GM19035 (cell line): ENCODE data around the gene C14orf93.

ENCODE experiments used
- ATAC-seq: cut with Tn5 transposase; IDR thresholded peaks from one replicate; pipeline ENCODE4 v1.9.1; 2021; ENCODE audit not compliant: unreplicated experiment

C14orf93 gene, protein sequence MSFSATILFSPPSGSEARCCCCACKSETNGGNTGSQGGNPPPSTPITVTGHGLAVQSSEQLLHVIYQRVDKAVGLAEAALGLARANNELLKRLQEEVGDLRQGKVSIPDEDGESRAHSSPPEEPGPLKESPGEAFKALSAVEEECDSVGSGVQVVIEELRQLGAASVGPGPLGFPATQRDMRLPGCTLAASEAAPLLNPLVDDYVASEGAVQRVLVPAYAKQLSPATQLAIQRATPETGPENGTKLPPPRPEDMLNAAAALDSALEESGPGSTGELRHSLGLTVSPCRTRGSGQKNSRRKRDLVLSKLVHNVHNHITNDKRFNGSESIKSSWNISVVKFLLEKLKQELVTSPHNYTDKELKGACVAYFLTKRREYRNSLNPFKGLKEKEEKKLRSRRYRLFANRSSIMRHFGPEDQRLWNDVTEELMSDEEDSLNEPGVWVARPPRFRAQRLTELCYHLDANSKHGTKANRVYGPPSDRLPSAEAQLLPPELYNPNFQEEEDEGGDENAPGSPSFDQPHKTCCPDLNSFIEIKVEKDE

DNA sequence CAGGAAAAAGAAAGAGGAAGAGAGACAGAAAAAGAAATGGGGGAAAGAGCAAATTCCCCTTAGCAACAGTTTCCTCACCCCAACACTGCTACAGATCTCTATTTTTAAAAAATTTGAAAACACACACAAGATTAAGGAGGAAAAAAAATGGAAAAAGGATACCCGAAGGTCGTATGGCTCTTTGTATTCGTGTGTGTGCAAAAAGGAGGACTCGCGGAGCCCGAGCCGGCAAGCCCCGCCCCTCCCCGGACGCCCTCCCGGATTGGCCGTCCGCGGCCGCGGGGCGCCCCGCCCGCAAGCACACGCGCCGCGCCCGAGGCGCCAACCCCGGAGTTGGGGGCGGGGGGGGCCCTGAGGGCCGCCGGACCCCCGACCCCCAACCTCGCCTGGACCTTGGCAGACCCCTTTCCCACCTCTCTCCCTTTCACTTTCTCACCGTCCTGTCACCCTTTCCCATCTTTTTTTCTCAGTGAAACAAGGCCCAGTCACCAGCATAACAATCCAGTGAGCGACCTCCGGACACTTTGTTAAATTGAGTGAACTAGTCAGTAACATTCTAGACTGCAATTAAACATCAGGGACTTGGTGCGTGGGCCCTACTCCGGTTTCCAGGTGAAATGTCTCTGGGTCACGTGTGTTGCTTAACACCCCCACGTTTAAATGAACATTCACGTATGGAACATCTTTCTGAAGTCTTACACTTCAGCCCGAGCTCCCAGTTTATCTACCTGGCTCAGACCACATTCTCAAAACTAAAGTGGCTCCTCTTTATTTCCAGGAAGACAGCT is at the start of gene C14orf93:
Gene C14orf93, minus strand, starts transcription at position 205 of the 788 bp plus-strand sequence. CDS start 11,120 bp downstream, outside the sequence.
- no peak for ATAC-seq

DNA sequence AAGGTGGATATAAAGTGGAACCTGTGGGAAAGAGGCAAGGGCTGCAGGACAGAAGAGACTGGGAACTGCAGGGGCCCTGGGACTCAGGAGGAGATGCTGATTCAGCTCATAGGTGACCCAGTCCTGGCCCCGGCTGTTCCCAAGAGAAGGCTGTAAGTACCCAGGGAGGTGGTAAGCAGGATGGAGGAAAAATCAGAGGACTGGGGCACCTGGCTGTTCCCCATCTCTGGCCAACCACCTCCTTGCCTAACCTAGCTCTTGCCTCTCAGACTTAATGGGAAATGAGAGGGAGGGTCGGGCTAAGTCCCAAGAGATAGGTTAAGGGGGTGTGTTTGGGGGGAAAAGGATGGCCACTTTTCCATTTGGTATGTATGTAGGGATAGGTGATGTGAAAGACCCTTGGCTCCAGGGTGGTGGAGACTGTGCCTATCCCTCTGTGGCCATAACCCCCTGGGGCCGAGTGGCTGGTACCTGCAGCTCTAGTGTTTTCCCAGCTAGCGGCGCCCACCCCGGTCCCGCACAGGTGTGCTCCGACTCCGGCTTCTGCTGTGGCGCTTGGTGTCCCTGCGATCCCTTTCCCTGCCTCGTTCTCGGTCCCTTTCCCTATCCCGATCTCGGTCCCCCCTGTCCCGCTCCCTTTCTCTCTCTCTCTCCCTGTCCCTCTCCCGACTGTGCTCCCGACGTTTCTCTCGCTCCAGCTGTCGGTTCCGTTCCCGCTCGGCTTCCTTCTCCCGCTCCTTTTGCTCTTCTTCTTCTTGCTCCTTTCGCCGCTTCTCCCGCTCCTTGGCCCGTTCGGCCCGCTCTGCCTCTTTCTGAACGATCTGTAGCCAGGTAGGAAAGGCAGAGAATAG is 48.9 kb upstream of the C14orf93 start:
- ATAC-seq = no peak

DNA sequence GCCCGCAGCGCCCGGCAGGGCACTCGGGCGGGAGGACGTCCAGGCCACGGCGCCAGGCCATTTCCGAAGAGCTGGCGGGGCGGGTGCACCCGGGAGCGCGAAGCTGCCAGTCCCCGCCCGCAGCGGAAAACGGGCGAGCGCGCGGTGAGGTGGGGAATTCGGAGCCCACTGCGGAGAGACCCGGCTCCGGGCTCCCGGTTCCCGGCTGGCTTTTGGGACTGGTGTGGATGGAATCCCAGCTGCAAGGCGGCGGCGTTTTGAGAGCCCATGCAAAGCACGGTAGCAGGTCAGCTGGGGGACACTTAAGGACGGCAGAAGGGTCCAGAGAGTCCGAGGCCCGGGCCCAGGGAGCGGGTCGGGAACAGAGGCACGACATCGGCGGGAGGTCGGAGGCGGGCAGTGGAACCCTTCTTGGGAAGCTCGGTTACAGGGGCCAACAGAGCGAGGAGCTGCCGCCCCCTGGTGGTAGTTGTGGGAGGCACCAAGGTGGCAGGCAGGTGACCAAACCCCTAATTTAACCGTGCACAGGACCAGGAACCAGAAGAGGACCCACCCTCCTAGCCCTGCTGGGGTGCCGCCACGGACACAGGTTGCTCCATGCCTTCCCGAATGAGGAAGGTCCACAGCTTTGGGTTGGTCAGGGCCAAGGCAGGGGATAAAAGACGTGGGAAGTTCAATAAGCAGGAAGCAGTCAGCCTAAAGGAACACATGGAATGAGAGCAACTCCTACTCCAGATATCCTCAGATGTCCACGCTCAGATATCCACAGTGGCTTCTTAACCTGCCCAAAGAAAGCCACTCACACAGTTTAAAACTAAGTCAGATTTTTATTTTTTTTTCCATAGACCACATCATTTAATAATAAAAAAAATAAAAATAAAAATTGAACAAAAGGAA is 48.1 kb upstream of the C14orf93 start:
- ATAC-seq = peak; percentile 72

DNA sequence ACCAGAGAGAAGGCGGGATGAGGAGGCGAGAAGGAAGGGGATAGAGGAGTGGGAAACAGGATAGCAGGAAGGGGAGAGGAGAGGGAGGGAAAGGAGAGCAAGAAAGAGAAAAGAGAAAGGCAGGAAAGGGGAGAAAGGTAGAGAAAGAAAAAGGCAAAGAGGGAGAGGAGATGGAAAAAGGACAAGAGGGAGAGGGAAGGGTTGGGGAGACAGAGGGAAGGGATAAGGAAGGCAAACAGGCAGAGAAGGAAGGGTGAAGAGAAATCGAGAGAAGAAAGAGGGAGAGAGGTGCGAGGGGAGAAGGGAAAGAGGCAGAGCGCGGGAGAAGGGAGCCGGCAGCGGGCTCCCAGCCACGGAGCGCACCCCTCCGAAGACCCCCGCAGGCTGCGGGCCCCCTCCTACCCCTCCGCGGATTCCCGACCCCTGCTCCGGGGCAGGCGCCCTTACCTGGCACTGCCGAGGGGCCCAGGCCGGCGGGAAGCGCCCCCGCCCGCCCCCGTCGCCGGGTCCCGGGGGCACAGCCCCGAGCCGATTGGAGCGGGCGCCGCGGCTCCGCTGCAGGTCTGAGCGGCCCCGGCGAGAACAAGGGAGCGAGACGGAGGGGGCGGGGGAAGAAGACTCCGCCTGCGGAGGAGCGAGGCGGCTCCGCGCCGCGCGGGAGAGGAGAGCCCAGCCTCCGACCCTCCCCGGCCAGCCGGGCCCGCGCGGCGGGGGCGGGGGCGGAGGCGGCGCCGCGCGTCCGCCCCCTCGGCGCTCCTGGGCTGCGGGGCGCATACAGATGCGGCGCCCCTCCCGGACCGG is 47.2 kb upstream of the C14orf93 start, which contains the start of gene CDH24:
Gene CDH24, minus strand, starts transcription at position 565 of the 801 bp plus-strand sequence. CDS start 1,787 bp downstream, outside the sequence.
- ATAC-seq = peak; percentile 48

DNA sequence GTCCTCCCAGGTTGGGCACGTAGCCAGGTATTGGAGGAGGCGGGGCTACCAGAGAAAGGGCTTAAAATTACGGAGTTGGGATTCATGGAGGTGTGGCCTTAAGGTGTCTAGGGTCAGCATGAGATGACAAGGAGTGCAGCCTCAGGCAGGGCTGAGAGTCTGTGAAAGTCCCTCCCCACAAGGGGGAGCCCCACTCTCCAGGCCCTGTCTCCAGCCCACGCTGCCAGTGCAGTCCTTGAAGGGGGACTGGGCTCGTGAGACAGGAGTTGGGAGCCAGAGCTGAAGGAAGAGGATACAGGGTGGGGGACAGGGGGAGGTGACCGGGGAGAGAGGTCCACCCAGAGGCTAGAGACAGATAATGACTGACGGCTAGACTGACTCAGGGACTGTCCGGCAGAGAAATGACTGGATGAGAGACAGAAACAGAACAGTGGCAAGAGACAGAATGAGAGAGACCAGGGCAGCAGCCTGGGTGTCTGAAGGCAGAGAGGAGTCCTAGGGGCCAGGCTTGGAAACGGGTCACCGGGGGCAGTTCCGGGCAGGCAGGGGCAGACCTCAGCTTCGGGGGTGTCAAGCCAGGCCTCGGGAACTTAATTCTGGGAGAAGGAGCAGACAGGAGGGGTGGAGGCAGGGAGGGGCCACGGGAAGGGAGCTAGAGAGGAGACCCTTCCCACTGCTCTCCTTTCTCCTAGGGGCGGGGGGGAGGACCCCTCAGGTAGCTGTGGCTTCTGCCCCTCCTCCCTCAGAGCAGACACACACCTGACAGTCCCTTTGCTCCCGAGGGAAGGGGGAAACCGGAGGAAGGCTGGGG is 46.4 kb upstream of the C14orf93 start:
- peak; percentile 60 for ATAC-seq

DNA sequence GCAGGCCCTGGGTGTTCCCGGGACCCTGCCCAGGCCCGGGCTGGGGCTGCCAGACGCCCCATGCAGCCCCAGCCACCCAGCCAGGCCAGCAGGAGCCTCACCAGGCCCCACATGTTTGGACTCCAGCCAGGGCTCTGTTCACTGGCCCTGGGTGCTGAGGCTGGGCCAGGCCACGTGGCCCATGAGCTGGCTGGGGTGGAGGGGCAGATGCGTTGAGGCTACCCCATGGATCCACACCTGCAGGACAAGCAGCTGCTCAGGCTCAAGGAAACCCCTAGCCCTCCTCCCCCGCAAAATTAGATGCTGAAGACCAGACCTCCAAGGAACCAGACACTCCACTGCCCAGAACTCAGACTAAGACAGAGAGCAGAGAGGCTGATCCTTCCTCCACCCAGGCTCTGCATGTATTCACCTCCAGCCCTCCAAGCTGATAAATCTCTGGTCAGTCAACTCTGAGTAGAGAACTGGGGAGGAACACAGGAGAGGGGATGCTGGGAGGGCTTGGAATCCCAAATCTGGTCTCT is 45.7 kb upstream of the C14orf93 start:
- no peak for ATAC-seq

DNA sequence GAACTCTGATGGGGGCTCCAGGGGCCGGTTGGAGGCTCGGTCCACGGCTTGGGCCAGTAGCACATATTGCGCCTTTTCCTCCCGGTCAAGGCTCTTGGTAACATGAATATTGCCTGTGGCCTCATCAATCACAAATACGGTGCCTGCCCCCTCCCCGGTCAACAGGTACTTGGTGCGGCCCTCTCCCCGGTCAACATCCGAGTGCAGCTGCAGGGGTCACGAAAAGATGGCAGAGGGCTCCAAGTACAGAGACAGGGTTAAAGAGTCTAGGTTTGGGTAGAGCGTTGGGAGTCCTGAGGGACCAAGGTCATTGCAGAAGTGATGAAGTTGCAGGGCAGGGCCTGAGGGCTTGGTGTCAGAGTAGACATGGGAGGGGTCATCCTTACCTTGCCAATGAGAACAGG is 45.2 kb upstream of the C14orf93 start:
- ATAC-seq = no peak

DNA sequence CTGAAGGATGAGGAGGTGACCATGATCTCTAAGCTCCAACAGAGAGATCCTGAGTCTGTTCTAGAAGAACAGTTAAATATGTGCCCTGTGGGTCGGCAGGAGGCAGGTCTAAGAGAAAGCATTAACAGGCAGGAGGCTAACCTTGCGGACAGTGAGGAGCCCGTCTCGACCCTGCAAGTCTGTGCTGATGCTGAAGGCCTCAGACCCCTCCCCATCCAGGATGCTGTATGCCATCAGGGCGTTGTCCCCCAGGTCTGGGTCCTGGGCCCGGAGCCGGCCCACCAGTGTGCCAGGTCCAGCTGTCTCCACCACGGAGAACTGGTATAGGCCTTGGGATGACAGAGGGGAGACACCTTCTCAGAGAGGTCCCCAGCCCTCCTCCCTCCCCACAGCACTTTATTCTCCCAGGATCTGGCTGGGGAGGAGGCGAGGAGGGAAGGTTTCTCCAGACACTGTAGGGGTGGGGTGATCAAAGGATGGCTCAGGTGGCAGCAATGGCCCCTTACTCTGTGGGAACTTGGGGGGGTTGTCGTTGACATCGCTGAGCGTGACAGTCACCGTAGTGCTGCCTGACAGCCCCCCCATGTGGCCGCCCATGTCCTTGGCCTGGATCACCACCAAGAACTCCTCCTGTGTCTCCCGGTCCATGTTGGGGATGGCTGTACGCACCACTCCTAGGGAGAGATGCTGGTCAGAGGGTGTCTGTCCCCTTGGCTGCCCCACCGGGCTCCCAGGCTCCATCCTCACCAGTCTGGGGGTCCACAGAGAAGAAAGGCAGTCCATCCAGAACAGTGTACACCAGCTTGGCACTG is 44.3 kb upstream of the C14orf93 start:
- no peak for ATAC-seq

DNA sequence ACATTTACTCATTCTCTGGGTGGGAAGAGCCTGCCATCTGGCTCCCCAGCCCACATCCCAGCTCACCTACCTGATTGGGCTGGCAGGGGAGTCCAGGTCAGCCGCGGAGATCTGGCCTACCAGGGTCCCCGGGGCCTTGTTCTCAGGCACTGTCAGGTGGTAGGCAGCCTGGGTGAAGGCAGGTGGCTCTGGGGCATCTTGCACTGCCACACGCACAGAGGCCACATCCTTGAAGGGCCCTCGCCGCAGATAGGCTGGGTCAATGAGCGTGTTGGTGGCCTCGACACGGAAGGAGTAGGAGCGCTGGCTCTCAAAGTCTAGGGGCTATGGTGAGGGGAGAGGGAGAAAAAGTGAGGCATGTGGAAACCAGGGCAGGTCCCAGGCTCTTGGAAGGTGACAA is 43.5 kb upstream of the C14orf93 start:
- no peak for ATAC-seq

DNA sequence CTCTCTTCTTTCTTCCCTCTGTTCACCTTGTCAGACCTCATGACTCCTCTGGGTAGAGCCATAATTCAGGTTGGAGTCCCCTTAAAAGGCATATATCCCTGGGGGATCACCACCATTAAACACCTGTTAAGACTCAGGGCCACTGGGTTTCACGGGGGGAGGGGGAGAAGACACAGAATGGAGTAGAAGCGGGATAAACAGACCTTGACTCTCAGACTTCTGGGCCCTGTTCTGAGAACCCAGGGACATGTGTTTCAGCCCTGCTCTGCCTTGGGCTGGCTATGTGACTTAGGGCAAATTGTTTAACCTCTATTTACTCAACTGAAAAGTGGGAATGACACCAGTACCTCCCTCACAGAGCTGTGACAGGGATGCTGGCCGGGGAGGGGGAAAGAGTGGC is 42.7 kb upstream of the C14orf93 start:
- ATAC-seq = no peak

DNA sequence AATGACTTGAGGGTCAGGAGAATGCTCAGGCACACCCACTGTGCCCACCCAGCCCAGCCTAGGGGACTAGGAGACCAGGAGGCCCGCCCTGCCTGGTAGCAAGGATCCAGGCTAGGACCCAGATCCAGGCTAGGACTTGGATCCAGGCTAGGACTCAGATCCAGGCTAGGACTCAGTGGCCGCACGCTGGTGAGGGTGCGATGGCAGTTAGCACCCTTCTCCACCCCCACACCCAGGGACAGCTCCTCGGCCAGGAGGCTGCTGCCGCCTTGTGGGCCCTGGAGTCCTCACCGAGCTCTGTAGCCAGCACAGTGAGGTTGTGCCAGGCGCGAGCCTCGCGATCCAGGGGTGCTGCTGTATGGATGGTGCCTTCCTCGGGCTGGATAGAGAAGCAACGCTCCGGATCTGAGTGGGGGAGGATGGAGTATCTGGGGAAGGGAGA is 42.3 kb upstream of the C14orf93 start:
- no peak for ATAC-seq

DNA sequence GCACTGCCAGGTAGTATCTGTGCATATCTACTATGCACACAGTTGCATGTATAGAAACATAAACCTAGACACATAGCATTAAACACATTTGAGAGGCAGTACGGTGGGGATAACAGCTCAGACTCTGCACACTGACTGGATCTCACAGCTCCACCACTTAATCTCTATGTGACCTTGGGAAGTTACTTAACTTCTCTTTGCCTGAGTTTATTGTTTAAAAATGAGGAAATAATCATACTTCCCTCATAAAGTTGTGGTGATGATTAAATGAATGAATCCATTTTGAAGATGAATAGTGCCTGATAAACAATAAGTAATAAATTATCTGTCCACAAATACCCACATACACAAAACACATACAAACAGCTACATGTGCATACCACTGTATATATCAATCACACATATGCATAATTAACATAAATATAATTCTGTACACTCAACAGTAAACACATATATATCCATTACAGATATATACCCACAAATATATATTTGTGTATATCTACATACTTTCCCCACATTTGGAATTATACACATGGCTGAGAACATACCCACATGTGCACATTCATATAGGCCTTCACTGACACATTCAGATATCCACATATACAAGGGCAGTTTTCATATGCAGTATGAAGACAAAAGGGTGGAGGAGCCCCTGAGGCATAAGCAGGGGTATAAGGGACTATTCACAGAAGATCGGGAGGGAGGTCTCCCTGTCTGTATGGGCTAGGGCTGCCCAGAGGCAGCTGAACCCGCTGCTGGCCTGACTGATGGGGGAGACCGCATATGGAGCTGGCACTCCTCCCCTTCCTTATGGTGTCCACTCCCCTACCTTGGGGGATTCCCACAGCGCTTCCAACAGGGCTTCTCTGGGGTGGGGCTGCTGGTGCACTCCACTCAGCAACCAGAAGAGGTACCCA is 41.5 kb upstream of the C14orf93 start:
- no peak for ATAC-seq

DNA sequence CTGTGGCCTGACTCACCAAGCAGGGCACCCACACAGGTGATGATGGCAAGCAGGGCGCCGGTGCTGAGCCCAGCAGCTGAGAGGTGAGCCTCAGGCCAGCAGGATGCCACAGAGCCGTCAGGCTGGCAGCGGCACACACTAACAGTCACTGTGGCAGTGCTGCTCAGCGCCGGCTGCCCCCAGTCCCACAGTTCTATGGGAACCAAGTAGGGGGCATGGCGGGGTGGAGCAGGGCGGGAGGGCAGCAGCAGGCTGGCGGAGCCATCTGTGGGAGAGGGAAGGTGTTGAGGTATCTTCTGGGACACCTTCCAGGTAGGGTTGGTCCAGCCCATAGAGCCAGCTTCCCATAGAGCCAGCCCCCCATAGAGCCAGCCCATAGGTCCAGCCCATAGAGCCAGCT is 39.1 kb upstream of the C14orf93 start:
- ATAC-seq = no peak

DNA sequence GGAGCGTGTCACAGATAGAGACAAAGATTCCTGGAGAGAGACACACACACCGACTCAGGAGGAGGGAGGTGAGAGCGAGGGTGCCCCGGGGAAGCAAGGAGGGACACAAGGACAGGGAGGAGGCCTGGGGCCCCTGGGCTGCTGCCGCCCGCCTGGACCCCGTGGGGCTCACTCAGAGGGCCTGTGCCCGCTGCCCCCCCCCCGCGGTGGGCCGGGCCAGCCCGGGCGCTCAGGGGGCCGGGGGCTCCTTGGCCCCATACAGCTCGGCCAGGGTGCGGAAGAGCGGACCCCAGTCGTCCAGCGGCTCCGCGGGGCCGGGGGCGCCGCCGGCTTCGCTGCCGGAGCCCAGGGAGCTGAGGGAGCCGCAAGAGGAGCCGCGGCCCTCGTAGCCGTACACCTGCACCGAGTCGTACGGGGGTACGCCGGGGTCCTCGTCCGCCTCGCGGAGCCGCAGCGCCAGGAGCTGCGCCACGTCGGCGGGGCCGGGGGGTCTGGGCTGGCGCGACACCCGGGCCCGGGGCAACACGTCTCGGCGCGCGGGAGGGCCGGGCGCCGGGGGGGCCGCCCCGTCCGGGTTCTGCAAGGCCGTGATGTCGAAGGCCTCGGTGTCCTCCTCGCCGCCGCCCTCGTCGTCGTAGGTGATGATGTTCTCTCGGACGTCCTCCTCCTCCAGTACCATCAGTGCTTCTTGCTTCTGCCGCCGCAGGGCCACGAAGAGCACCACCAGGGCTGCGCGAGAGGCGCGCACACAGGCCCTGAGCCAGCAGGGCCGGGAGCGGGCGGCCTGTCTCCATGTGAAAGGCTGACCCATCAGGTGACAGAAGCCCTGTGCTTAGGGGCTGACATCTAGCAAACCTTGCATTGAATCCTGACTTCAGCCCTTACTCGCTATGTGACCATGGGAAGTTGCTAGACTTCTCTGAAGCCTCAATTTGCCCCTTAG is 38.1 kb upstream of the C14orf93 start:
- ATAC-seq = no peak
